Nephron progenitor cell (in vitro differentiated cells): ENCODE results near the gene SLC35E3.

Experiments
- DNase-seq: peaks from one replicate; pipeline ENCODE4 v3.0.0; 2021
- H3K27ac Mint-ChIP-seq: 2 replicates; pipeline ENCODE4 v1.8.0; 2021; ENCODE audit warnings: mild to moderate bottlenecking, moderate library complexity, mixed read lengths
- H3K27me3 Mint-ChIP-seq: 2 replicates; pipeline ENCODE4 v1.8.0; 2021; ENCODE audit warnings: mild to moderate bottlenecking, low read depth, mixed read lengths; ENCODE audit not compliant: poor library complexity
- H3K36me3 Mint-ChIP-seq: 2 replicates; pipeline ENCODE4 v1.8.0; 2021; ENCODE audit warnings: low read depth, mixed read lengths
- H3K4me1 Mint-ChIP-seq: 2 replicates; pipeline ENCODE4 v1.8.0; 2021; ENCODE audit warnings: mixed read lengths
- H3K4me3 Mint-ChIP-seq: 2 replicates; pipeline ENCODE4 v1.8.0; 2021; ENCODE audit warnings: mild to moderate bottlenecking, moderate library complexity, mixed read lengths
- H3K9me3 Mint-ChIP-seq: 2 replicates; pipeline ENCODE4 v1.8.0; 2021; ENCODE audit warnings: mild to moderate bottlenecking, moderate library complexity, mixed read lengths
- CTCF ChIP-seq: fragments of 200-600 bp; sonication (generic); IDR thresholded peaks from 2 replicates; pipeline ENCODE4 v1.5.0; 2021; ENCODE audit warnings: antibody characterized with exemption

The SLC35E3 gene

GRCh38 chr12:68823696-68824095, 77.7 kb downstream of the SLC35E3 start:
- TF ChIP-seq CTCF: no peak
- Mint-ChIP-seq H3K9me3 (no peaks in the 10 kb centered on the region), H3K27ac (peak overlapping the region; percentile 41), H3K4me3 (no peak overlapping the region), H3K4me1 (no peaks in the 10 kb centered on the region), H3K36me3 (peaks cover 71% of the 10 kb centered on the region), H3K27me3 (no peaks in the 10 kb centered on the region)
- DNase-seq: no peak

GRCh38 chr12:68824131-68824530, 78.2 kb downstream of the SLC35E3 start:
- no peak for DNase-seq
- H3K4me3 Mint-ChIP-seq: no peak overlapping the region
- no peaks in the 10 kb centered on the region for H3K27me3 Mint-ChIP-seq
- no peaks in the 10 kb centered on the region for H3K4me1 Mint-ChIP-seq
- TF ChIP-seq CTCF: no peak
- H3K9me3 Mint-ChIP-seq: no peaks in the 10 kb centered on the region
- H3K27ac Mint-ChIP-seq: peak overlapping the region; percentile 41
- H3K36me3 Mint-ChIP-seq: peaks cover 67% of the 10 kb centered on the region

GRCh38 chr12:68824597-68825250, 78.7 kb downstream of the SLC35E3 start:
- no peak for TF ChIP-seq CTCF
- Mint-ChIP-seq H3K9me3 (no peaks in the 10 kb centered on the region), H3K4me3 (no peak overlapping the region), H3K4me1 (no peaks in the 10 kb centered on the region), H3K27ac (no peak overlapping the region), H3K27me3 (no peaks in the 10 kb centered on the region), H3K36me3 (peaks cover 61% of the 10 kb centered on the region)
- DNase-seq: no peak

- Mint-ChIP-seq H3K27ac (no peak overlapping the region), H3K4me3 (no peak overlapping the region), H3K27me3 (no peaks in the 10 kb centered on the region), H3K36me3 (peaks cover 57% of the 10 kb centered on the region), H3K9me3 (no peaks in the 10 kb centered on the region), H3K4me1 (peaks cover 5% of the 10 kb centered on the region)
- no peak for DNase-seq
- no peak for TF ChIP-seq CTCF
Measured at GRCh38 chr12:68825569-68826217, 79.7 kb downstream of the SLC35E3 start.

GRCh38 chr12:68827895-68828671, 82.1 kb downstream of the SLC35E3 start:
- DNase-seq: no peak
- TF ChIP-seq CTCF: no peak
- H3K9me3 Mint-ChIP-seq: no peaks in the 10 kb centered on the region
- H3K4me3 Mint-ChIP-seq: no peak overlapping the region
- H3K36me3 Mint-ChIP-seq: peaks cover 60% of the 10 kb centered on the region
- no peaks in the 10 kb centered on the region for H3K27me3 Mint-ChIP-seq
- H3K4me1 Mint-ChIP-seq: peaks cover 13% of the 10 kb centered on the region
- H3K27ac Mint-ChIP-seq: peak overlapping the region; percentile 51
